ENCODE measurements around the gene NFS1. TPM values are rescaled to one million over a fixed set of nuclear protein-coding genes. Genes with fewer than 3 reads are reported as not detected.

NFS1 gene
- total and polyA plus RNA-seq, 2 donors (not counting 1 experiment from before 2014, with no cell fraction given): 29.0 to 30.6 TPM

DNA sequence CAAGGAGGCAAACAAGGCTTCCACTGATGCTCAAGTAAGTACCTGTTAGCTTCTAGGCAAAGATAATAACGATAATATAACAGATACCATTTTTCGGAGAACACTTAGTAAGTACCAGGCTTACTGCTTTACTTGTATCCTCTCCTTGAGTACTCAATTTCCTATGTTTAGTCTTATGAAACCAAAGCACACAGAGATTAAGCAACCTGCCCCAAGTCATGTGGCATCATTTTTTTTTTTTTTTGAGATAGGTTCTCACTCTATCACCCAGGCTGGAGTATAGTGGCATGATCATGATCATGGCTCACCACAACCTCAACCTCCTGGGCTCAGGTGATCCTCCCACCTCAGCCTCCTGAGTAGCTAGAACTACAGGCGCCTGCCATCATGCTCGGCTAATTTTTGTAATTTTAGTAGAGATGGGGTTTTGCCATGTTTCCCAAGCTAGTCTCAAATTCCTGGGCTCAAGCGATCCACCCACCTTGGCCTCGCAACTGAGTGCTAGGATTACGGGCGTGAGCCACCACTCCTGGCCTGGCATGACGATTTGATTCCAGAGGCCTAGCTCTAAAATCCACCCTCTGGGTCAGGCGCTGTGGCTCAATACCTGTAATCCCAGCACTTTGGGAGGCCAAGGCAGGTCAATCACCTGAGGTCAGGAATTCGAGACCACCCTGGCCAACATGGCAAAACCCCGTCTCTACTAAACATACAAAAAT lies 69.6 kb downstream of the NFS1 start:
- Histone ChIP-seq H2AFZ (ENCODE audit: insufficient read depth, low read depth, low read length, poor library complexity, severe bottlenecking) (no peak overlapping the region), H3K4me1 (ENCODE audit: control insufficient read depth in 2 of 2, insufficient read depth in 2 of 2, low read length in 2 of 2) (no peaks in the 10 kb centered on the region), H3K79me2 (ENCODE audit: control insufficient read depth, insufficient read depth, low read length) (peaks cover 36% of the 10 kb centered on the region), H3K4me2 (replicated peaks; ENCODE audit: low read depth, low read length, poor library complexity, severe bottlenecking) (no peak overlapping the region), H3K27me3 (replicated peaks in 1 of 4; ENCODE audit: control extremely low read depth in 1 of 4, control insufficient read depth in 3 of 4, insufficient read depth in 4 of 4, low read length in 3 of 4) (no peaks in the 10 kb centered on the region), H4K20me1 (ENCODE audit: control insufficient read depth, insufficient read depth, low read length, poor library complexity, severe bottlenecking) (peaks cover 30% of the 10 kb centered on the region), H3K9ac (ENCODE audit: low read length) (no peak overlapping the region), H3K27ac (ENCODE audit: low read length in 2 of 2) (no peak overlapping the region), H3K36me3 (replicated peaks in 1 of 2; ENCODE audit: control extremely low read depth in 1 of 2, control insufficient read depth in 1 of 2, extremely low read depth in 1 of 2, insufficient read depth in 2 of 2, low read length in 1 of 2) (peaks cover 10 to 67% of the 10 kb centered on the region in 2 experiments), H3K4me3 (ENCODE audit: control extremely low read depth in 1 of 5, extremely low read depth in 1 of 5, insufficient read depth in 1 of 5, low read depth in 2 of 5, low read length in 4 of 5) (no peak overlapping the region), H3K9me3 (ENCODE audit: control extremely low read depth in 1 of 3, control insufficient read depth in 2 of 3, insufficient read depth in 1 of 3, low read length in 2 of 3) (no peaks in the 10 kb centered on the region)
- DNase-seq (no peak), ATAC-seq (ENCODE audit: low read depth) (no peak)
- intact Hi-C loops (cut with micrococcal nuclease): no loop called here
- WGBS (ENCODE audit: insufficient coverage): 91% methylated on average over 8 of the region's 12 CpGs
- Mint-ChIP-seq H3K9me3 (ENCODE audit: insufficient read depth) (no peaks in the 10 kb centered on the region), H3K27ac (no peak overlapping the region), H3K4me3 (no peak overlapping the region), H3K4me1 (peaks cover 2% of the 10 kb centered on the region), H3K27me3 (no peaks in the 10 kb centered on the region)
- TF ChIP-seq, protein P1, sequence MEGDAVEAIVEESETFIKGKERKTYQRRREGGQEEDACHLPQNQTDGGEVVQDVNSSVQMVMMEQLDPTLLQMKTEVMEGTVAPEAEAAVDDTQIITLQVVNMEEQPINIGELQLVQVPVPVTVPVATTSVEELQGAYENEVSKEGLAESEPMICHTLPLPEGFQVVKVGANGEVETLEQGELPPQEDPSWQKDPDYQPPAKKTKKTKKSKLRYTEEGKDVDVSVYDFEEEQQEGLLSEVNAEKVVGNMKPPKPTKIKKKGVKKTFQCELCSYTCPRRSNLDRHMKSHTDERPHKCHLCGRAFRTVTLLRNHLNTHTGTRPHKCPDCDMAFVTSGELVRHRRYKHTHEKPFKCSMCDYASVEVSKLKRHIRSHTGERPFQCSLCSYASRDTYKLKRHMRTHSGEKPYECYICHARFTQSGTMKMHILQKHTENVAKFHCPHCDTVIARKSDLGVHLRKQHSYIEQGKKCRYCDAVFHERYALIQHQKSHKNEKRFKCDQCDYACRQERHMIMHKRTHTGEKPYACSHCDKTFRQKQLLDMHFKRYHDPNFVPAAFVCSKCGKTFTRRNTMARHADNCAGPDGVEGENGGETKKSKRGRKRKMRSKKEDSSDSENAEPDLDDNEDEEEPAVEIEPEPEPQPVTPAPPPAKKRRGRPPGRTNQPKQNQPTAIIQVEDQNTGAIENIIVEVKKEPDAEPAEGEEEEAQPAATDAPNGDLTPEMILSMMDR (IDR thresholded peaks at IDR 0.05): no peak
- TF ChIP-seq EZH2 (IDR thresholded peaks at IDR 0.05; ENCODE audit: borderline replicate concordance, insufficient read depth, low read depth, low read length, poor library complexity, severe bottlenecking): no peak
- CTCF ChIA-PET: interaction anchor here (0.7 to 3.7 kb wide), 3 partner anchors 10 to 61 kb away, joined by 4 to 19 read pairs (median 4); no protein-coding TSS in a partner anchor
- POLR2A ChIA-PET: no interaction called here

DNA sequence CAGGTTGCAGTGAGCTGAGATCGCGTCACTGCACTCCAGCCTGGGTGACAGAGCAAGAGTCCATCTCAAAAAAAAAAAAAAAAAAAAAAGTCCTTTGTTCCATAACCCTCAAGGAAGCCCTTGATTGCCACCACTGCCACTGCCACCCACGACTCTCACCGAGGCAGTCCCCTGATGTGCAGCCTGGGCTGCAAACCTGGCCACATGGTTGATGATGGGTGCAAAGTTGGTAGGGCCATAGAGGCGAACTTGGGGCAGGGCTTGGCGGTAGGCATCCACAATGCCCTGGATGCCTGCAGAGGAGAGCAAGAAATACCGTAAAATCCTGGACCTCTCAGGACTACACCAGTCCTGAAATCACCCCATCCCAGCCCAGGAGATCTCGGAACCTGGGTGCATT lies 72.0 kb downstream of the NFS1 start:
- DNase-seq (no peak), ATAC-seq (ENCODE audit: low read depth) (no peak)
- Histone ChIP-seq H3K4me1 (ENCODE audit: control insufficient read depth in 2 of 2, insufficient read depth in 2 of 2, low read length in 2 of 2) (no peaks in the 10 kb centered on the region), H4K20me1 (ENCODE audit: control insufficient read depth, insufficient read depth, low read length, poor library complexity, severe bottlenecking) (peaks cover 10% of the 10 kb centered on the region), H3K36me3 (replicated peaks in 1 of 2; ENCODE audit: control extremely low read depth in 1 of 2, control insufficient read depth in 1 of 2, extremely low read depth in 1 of 2, insufficient read depth in 2 of 2, low read length in 1 of 2) (peaks cover 10 to 60% of the 10 kb centered on the region in 2 experiments), H3K79me2 (ENCODE audit: control insufficient read depth, insufficient read depth, low read length) (peaks cover 17% of the 10 kb centered on the region), H3K4me2 (replicated peaks; ENCODE audit: low read depth, low read length, poor library complexity, severe bottlenecking) (no peak overlapping the region), H3K27me3 (replicated peaks in 1 of 4; ENCODE audit: control extremely low read depth in 1 of 4, control insufficient read depth in 3 of 4, insufficient read depth in 4 of 4, low read length in 3 of 4) (no peaks in the 10 kb centered on the region), H2AFZ (ENCODE audit: insufficient read depth, low read depth, low read length, poor library complexity, severe bottlenecking) (no peak overlapping the region), H3K27ac (ENCODE audit: low read length in 2 of 2) (no peak overlapping the region), H3K9me3 (ENCODE audit: control extremely low read depth in 1 of 3, control insufficient read depth in 2 of 3, insufficient read depth in 1 of 3, low read length in 2 of 3) (no peaks in the 10 kb centered on the region), H3K4me3 (ENCODE audit: control extremely low read depth in 1 of 5, extremely low read depth in 1 of 5, insufficient read depth in 1 of 5, low read depth in 2 of 5, low read length in 4 of 5) (no peak overlapping the region), H3K9ac (ENCODE audit: low read length) (no peak overlapping the region)
- Mint-ChIP-seq H3K4me1 (no peaks in the 10 kb centered on the region), H3K27me3 (no peaks in the 10 kb centered on the region), H3K4me3 (no peak overlapping the region), H3K9me3 (ENCODE audit: insufficient read depth) (no peaks in the 10 kb centered on the region), H3K27ac (no peak overlapping the region)
- ChIA-PET CTCF (no interaction called here), POLR2A (no interaction called here)
- intact Hi-C loops (cut with micrococcal nuclease): no loop called here
- WGBS (ENCODE audit: insufficient coverage): 100% methylated on average over 5 of the region's 8 CpGs
- TF ChIP-seq, protein P1 (IDR thresholded peaks at IDR 0.05): no peak
- TF ChIP-seq EZH2 (IDR thresholded peaks at IDR 0.05; ENCODE audit: borderline replicate concordance, insufficient read depth, low read depth, low read length, poor library complexity, severe bottlenecking): no peak
